Smooth muscle cell (in vitro differentiated cells): ENCODE measurements around the gene SENP1. TPM values are rescaled to one million over a fixed set of nuclear protein-coding genes. Genes with fewer than 3 reads are reported as not detected.

Experiments
- DNase-seq: peaks from one replicate; lab custom pipeline; 2025; ENCODE audit not compliant: unreplicated experiment; lab: John Stamatoyannopoulos, UW
- H2AFZ ChIP-seq: fragments of 200-600 bp; sonication (generic); 2 replicates; pipeline ENCODE4 v1.6.0; 2016; ENCODE audit warnings: antibody characterized with exemption, low read depth, mild to moderate bottlenecking
- H3F3A ChIP-seq: fragments of 200-600 bp; sonication (generic); 2 replicates; pipeline ENCODE4 v1.6.0; 2017; ENCODE audit warnings: antibody characterized with exemption, low read depth
- H3K27ac ChIP-seq: fragments of 200-600 bp; sonication (generic); 2 replicates; pipeline ENCODE4 v1.5.1; 2016; ENCODE audit warnings: low read depth, mild to moderate bottlenecking
- H3K27me3 ChIP-seq: fragments of 200-600 bp; sonication (generic); 2 replicates; pipeline ENCODE4 v1.6.1; 2016; ENCODE audit warnings: low read depth, mild to moderate bottlenecking
- H3K36me3 ChIP-seq: fragments of 200-600 bp; sonication (generic); 2 replicates; pipeline ENCODE4 v1.5.1; 2016; ENCODE audit warnings: low read depth
- H3K4me1 ChIP-seq: fragments of 200-600 bp; sonication (generic); 2 replicates; pipeline ENCODE4 v1.5.1; 2016; ENCODE audit warnings: low read depth
- H3K4me2 ChIP-seq: fragments of 200-600 bp; sonication (generic); 2 replicates; pipeline ENCODE4 v1.6.0; 2016; ENCODE audit warnings: mild to moderate bottlenecking
- H3K4me3 ChIP-seq: fragments of 200-600 bp; sonication (generic); 2 replicates; pipeline ENCODE4 v1.5.1; 2016; ENCODE audit warnings: mild to moderate bottlenecking
- H3K79me2 ChIP-seq: fragments of 200-600 bp; sonication (generic); 2 replicates; pipeline ENCODE4 v1.6.0; 2016; ENCODE audit warnings: low read depth, mild to moderate bottlenecking
- H3K9ac ChIP-seq: fragments of 200-600 bp; sonication (generic); 2 replicates; pipeline ENCODE4 v1.6.0; 2016; ENCODE audit warnings: low read depth
- H3K9me3 ChIP-seq: fragments of 200-600 bp; sonication (generic); replicated peaks from 2 replicates; pipeline ENCODE4 v1.5.1; 2016; ENCODE audit warnings: low read depth
- H4K20me1 ChIP-seq: fragments of 200-600 bp; sonication (generic); 2 replicates; pipeline ENCODE4 v1.6.0; 2016; ENCODE audit warnings: low read depth
- WGBS: methylation state at CpG from one replicate; pipeline ENCODE4 v1.1.7; 2016; ENCODE audit warnings: low lambda C conversion rate; 5-methylcytosine and 5-hydroxymethylcytosine counted together
- polyA plus RNA-seq: library from polyadenylated mRNA; unstranded; fragments of >200 nt; fragmentation: Nextera tagmentation; extraction: Ambion mirVana; gene quantifications from 2 replicates; pipeline ENCODE4 v1.2.1, GENCODE V29; 2016
- total RNA-seq: library from RNA; depleted of rRNA; stranded (reverse); fragments of >200 nt; gene quantifications from 2 replicates; pipeline ENCODE4 v1.2.3, GENCODE V29; 2014
- TF ChIP-seq, protein P1 (sequence below): fragments of 200-600 bp; sonication (generic); IDR thresholded peaks from 2 replicates; pipeline ENCODE4 v1.5.1; 2017; ENCODE audit warnings: borderline replicate concordance, mild to moderate bottlenecking, antibody characterized with exemption; ENCODE audit not compliant: insufficient read depth, poor library complexity, severe bottlenecking

Gene SENP1
- total and polyA plus RNA-seq, 2 experiments from 2014 or later = 6.7 to 25.8 TPM

DNA sequence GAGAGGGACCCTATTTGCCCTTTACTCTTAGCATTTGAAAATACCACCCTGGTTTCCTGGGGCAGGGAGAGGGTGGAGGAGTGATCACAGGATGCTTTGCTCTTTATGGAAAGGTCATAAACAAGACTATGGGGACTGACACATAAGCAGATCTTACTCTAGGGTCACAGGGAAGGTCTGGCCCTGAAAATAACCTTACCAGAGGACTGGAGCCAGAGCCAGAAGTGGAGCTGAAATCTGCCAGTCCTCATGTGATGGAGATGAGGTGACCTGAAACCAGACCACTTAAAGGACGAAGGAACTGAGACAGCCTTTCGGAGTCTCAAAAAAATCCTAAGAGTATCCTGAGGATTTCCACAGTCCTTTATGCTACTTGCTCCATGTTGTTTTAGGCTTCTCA, 25.6 kb upstream of the SENP1 start:
- no peak overlapping the region for H3K9ac ChIP-seq
- TF ChIP-seq, protein P1, sequence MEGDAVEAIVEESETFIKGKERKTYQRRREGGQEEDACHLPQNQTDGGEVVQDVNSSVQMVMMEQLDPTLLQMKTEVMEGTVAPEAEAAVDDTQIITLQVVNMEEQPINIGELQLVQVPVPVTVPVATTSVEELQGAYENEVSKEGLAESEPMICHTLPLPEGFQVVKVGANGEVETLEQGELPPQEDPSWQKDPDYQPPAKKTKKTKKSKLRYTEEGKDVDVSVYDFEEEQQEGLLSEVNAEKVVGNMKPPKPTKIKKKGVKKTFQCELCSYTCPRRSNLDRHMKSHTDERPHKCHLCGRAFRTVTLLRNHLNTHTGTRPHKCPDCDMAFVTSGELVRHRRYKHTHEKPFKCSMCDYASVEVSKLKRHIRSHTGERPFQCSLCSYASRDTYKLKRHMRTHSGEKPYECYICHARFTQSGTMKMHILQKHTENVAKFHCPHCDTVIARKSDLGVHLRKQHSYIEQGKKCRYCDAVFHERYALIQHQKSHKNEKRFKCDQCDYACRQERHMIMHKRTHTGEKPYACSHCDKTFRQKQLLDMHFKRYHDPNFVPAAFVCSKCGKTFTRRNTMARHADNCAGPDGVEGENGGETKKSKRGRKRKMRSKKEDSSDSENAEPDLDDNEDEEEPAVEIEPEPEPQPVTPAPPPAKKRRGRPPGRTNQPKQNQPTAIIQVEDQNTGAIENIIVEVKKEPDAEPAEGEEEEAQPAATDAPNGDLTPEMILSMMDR = no peak
- no peaks in the 10 kb centered on the region for H3K27me3 ChIP-seq
- no peaks in the 10 kb centered on the region for H3K4me1 ChIP-seq
- no peak overlapping the region for H3K4me3 ChIP-seq
- H3K27ac ChIP-seq = no peak overlapping the region
- peaks cover 8% of the 10 kb centered on the region for H3K36me3 ChIP-seq
- no peaks in the 10 kb centered on the region for H3K9me3 ChIP-seq
- WGBS = 95% methylated on average over 2 of the region's 2 CpGs
- no peak for DNase-seq
- no peaks in the 10 kb centered on the region for H3F3A ChIP-seq
- H2AFZ ChIP-seq = no peak overlapping the region
- no peak overlapping the region for H3K4me2 ChIP-seq
- H4K20me1 ChIP-seq = no peaks in the 10 kb centered on the region
- H3K79me2 ChIP-seq = no peaks in the 10 kb centered on the region

DNA sequence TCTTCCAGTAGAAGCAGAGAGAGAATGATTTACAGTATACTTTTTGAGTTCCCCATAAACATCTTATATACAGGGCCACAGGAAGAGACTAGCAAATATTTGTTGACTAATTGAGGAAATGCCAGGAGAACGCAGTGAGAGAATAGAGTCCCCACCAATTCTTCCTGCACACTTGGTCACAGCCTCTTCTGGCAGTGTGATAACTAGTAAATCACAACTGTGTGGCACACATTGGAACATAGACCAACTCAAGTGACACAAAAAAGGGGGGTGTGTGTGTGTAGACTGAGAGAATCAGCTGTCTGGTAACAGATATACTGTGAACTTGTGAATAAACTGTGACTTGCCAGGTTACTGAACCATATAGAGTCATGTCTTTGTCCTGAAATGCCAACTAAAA, 23.5 kb upstream of the SENP1 start:
- no peaks in the 10 kb centered on the region for H3K4me1 ChIP-seq
- peaks cover 9% of the 10 kb centered on the region for H3K36me3 ChIP-seq
- no peak overlapping the region for H2AFZ ChIP-seq
- no peak overlapping the region for H3K4me3 ChIP-seq
- no peak overlapping the region for H3K27ac ChIP-seq
- no peaks in the 10 kb centered on the region for H3F3A ChIP-seq
- 47% methylated on average over 1 of the region's 1 CpG for WGBS
- no peak overlapping the region for H3K9ac ChIP-seq
- no peaks in the 10 kb centered on the region for H4K20me1 ChIP-seq
- H3K27me3 ChIP-seq = no peaks in the 10 kb centered on the region
- H3K9me3 ChIP-seq = no peaks in the 10 kb centered on the region
- no peak overlapping the region for H3K4me2 ChIP-seq
- TF ChIP-seq, protein P1 = no peak
- DNase-seq = no peak
- no peaks in the 10 kb centered on the region for H3K79me2 ChIP-seq

DNA sequence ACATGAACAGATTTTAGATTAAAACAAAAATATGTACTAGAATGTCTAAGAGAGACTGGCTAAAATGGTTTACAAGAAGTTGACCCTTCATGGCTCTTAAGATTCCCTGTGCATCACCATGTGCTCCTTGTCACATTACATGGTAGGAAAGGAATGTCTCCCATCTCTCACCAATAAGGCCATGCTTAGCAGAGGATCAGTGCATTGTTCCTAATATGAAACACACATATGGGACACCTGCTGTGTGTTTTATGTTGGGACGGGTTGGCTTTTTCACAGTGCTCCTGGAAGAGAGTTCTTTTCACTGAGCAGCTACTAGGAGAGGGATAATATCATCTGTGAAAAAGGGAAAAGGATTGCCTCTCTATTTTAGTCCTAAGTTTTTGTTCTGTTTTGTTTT, 22.9 kb upstream of the SENP1 start:
- no peaks in the 10 kb centered on the region for H3K9me3 ChIP-seq
- H2AFZ ChIP-seq = no peak overlapping the region
- no peaks in the 10 kb centered on the region for H3K79me2 ChIP-seq
- H3K27ac ChIP-seq = no peak overlapping the region
- no peaks in the 10 kb centered on the region for H3K27me3 ChIP-seq
- no peak overlapping the region for H3K4me2 ChIP-seq
- no peak overlapping the region for H3K9ac ChIP-seq
- TF ChIP-seq, protein P1 = no peak
- H4K20me1 ChIP-seq = no peaks in the 10 kb centered on the region
- peaks cover 9% of the 10 kb centered on the region for H3K36me3 ChIP-seq
- 100% methylated on average over 1 of the region's 1 CpG for WGBS
- no peak for DNase-seq
- H3F3A ChIP-seq = no peaks in the 10 kb centered on the region
- no peak overlapping the region for H3K4me3 ChIP-seq
- no peaks in the 10 kb centered on the region for H3K4me1 ChIP-seq

DNA sequence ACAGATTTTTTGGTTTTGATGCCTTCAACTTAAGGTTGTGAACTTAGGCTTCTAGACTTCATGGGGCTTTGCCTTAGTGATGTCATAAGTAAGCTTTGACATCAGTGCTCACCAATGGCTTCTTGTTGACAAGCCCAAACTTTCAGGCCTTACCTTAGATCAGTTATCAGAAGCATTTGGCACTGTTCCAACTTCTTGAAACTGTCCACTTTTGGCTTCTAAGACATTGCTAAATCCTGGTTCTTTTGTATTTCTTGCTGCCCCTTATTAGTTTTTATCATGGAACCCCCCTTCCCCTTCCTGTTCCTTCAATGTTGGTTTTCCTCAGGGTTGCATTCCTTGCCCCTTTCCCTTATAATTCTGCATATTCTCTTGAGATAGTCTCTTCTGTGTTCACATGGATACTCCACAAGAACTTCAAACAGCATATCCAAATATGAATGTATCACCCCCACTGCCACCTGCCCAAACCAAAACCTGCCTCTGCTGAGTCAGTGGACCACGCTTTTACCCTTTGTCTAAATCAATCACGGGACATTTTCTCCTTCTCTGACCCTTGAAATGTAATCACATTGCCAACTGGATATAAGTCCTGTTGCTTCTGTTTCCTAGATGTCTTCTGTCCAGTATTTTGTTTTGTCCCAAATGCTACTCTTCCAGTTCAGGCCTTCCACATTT, 21.2 kb upstream of the SENP1 start:
- TF ChIP-seq, protein P1 = no peak
- no peak overlapping the region for H3K9ac ChIP-seq
- WGBS = 100% methylated on average over 2 of the region's 2 CpGs
- no peaks in the 10 kb centered on the region for H3K27me3 ChIP-seq
- no peak overlapping the region for H3K4me3 ChIP-seq
- peaks cover 9% of the 10 kb centered on the region for H3K36me3 ChIP-seq
- no peak overlapping the region for H3K4me2 ChIP-seq
- no peak overlapping the region for H3K27ac ChIP-seq
- no peak for DNase-seq
- H3K4me1 ChIP-seq = peaks cover 12% of the 10 kb centered on the region
- no peaks in the 10 kb centered on the region for H3K9me3 ChIP-seq
- H4K20me1 ChIP-seq = peaks cover 4% of the 10 kb centered on the region
- no peak overlapping the region for H2AFZ ChIP-seq
- H3F3A ChIP-seq = no peaks in the 10 kb centered on the region
- no peaks in the 10 kb centered on the region for H3K79me2 ChIP-seq
